Vagina (tissue), 2 donors: ENCODE data around the gene NPRL2. TPM values are rescaled to one million over a fixed set of nuclear protein-coding genes. Genes with fewer than 3 reads are reported as not detected.

Source experiments
- DNase-seq, 2 donors: peaks; one replicate each; pipeline ENCODE4 v3.0.0-alpha.2; 2017; ENCODE audit errors: extremely low spot score in 2 of 2
- H3K27ac ChIP-seq: fragments of 200-600 bp; sonication (generic); one replicate; pipeline ENCODE4 v1.5.1; 2019
- H3K27me3 ChIP-seq: fragments of 200-600 bp; sonication (generic); one replicate; pipeline ENCODE4 v1.5.1; 2019
- H3K36me3 ChIP-seq, 2 donors: fragments of 200-600 bp; sonication (generic); one replicate each; pipeline ENCODE4 v1.5.1; 2017 to 2019
- H3K4me1 ChIP-seq: fragments of 200-600 bp; sonication (generic); one replicate; pipeline ENCODE4 v1.5.1; 2019
- H3K4me3 ChIP-seq, 2 donors: fragments of 200-600 bp; sonication (generic); 1 replicate in 1 of 2; 2 replicates in 1 of 2; pipeline ENCODE4 v1.5.1; 2016 to 2019
- H3K9me3 ChIP-seq: fragments of 200-600 bp; sonication (generic); one replicate; pipeline ENCODE4 v1.5.1; 2019
- POLR2A ChIP-seq, 2 donors: fragments of 450-650 bp; IDR thresholded peaks; one replicate each; pipeline ENCODE4 v1.6.1; 2017; ENCODE audit warnings: antibody characterized with exemption in 2 of 2, mild to moderate bottlenecking in 2 of 2, moderate library complexity in 2 of 2
- POLR2AphosphoS5 ChIP-seq, 2 donors: sonication (generic); formaldehyde crosslinking; IDR thresholded peaks; one replicate each; pipeline ENCODE4 v1.9.0; 2017; ENCODE audit warnings: antibody characterized with exemption in 2 of 2, mild to moderate bottlenecking in 2 of 2, low read depth in 1 of 2; ENCODE audit not compliant: insufficient read depth in 1 of 2
- intact Hi-C: fragments of 100-400 bp; cut with DNase I; formaldehyde crosslinking; loops from one replicate; pipeline ENCODE4 v1.15.1; 2023
- total RNA-seq: library from RNA; depleted of rRNA; stranded (reverse); fragments of >200 nt; gene quantifications from one replicate; pipeline ENCODE4 v1.2.3, GENCODE V29; 2016
- TF ChIP-seq, protein P1 (sequence below), 3 experiments: fragments of 450-650 bp in 2 of 3; fragments of 200-600 bp in 1 of 3; sonication (generic) in 1 of 3; IDR thresholded peaks; one replicate each; pipeline ENCODE4 v1.5.1; 2017 to 2019; ENCODE audit warnings: antibody characterized with exemption in 3 of 3, mild to moderate bottlenecking in 2 of 3, moderate library complexity in 2 of 3

The NPRL2 gene
- total RNA-seq, 1 donor from 2014 or later: 17.2 TPM

GRCh38 chr3:50352781-50353180 is 2.2 kb upstream of the NPRL2 start:
- TF ChIP-seq, protein P1, sequence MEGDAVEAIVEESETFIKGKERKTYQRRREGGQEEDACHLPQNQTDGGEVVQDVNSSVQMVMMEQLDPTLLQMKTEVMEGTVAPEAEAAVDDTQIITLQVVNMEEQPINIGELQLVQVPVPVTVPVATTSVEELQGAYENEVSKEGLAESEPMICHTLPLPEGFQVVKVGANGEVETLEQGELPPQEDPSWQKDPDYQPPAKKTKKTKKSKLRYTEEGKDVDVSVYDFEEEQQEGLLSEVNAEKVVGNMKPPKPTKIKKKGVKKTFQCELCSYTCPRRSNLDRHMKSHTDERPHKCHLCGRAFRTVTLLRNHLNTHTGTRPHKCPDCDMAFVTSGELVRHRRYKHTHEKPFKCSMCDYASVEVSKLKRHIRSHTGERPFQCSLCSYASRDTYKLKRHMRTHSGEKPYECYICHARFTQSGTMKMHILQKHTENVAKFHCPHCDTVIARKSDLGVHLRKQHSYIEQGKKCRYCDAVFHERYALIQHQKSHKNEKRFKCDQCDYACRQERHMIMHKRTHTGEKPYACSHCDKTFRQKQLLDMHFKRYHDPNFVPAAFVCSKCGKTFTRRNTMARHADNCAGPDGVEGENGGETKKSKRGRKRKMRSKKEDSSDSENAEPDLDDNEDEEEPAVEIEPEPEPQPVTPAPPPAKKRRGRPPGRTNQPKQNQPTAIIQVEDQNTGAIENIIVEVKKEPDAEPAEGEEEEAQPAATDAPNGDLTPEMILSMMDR (IDR thresholded peaks at IDR 0.05): no peak
- TF ChIP-seq POLR2AphosphoS5 (IDR thresholded peaks at IDR 0.05; ENCODE audit: insufficient read depth in 1 of 2, low read depth in 1 of 2) (no peak), POLR2A (IDR thresholded peaks at IDR 0.05) (no peak)
- no peaks in the 10 kb centered on the region for H3K27me3 ChIP-seq
- H3K27ac ChIP-seq: no peak overlapping the region
- H3K4me3 ChIP-seq: no peak overlapping the region
- peaks cover 0 to 31% of the 10 kb centered on the region in 2 donors for H3K36me3 ChIP-seq
- H3K4me1 ChIP-seq: peaks cover 58% of the 10 kb centered on the region
- H3K9me3 ChIP-seq: no peaks in the 10 kb centered on the region
- intact Hi-C loops: no loop called here
- no peak for DNase-seq

DNA sequence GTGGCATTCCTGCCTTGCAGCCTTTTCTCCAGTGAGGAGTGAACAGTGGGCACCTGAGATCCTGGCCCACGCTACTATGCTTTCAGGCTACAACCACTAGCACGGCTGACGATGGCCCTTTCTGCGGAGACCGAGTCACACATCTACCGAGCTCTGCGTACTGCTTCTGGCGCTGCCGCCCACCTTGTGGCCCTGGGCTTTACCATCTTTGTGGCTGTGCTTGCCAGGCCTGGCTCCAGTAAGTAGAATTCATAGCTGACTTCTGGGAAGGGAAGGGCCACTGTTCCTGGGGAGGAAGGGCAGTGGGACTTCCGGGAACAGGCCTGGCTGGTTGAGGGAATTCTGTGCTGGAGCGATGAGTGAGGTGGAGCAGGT is 735 bp upstream of the NPRL2 start:
- Histone ChIP-seq H3K27ac (peak overlapping the region; percentile 90), H3K36me3 (peaks cover 0 to 31% of the 10 kb centered on the region in 2 donors), H3K4me3 (peak overlapping the region; percentile 59 to 60), H3K9me3 (no peaks in the 10 kb centered on the region), H3K4me1 (peaks cover 43% of the 10 kb centered on the region), H3K27me3 (no peaks in the 10 kb centered on the region)
- no peak for DNase-seq
- TF ChIP-seq POLR2A (IDR thresholded peaks at IDR 0.05): no peak
- TF ChIP-seq, protein P1 (IDR thresholded peaks at IDR 0.05): no peak
- no peak for TF ChIP-seq POLR2AphosphoS5 (IDR thresholded peaks at IDR 0.05; ENCODE audit: insufficient read depth in 1 of 2, low read depth in 1 of 2)
- intact Hi-C loops: no loop called here

DNA sequence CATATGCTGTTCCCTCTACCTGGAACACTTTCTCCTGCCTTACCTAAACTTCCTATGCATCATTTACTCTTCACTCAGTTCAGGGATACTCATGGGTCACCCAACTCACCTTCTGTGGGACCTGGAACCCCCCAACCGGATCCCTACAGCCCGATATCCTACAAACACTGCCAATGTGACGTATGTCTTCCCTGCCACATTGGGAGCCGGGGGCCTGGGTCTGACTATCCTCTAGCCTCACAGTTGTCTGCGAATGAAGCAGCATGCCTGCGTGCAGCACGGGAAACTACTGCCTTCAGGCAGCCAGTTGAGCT is 405 bp downstream of the NPRL2 start:
- Histone ChIP-seq H3K27ac (peak overlapping the region; percentile 90), H3K36me3 (peaks cover 0 to 27% of the 10 kb centered on the region in 2 donors), H3K9me3 (no peaks in the 10 kb centered on the region), H3K4me1 (peaks cover 43% of the 10 kb centered on the region), H3K27me3 (no peaks in the 10 kb centered on the region), H3K4me3 (peak overlapping the region; percentile 59 to 60)
- TF ChIP-seq POLR2A (IDR thresholded peaks at IDR 0.05): no peak
- no peak for TF ChIP-seq POLR2AphosphoS5 (IDR thresholded peaks at IDR 0.05; ENCODE audit: insufficient read depth in 1 of 2, low read depth in 1 of 2)
- TF ChIP-seq, protein P1 (IDR thresholded peaks at IDR 0.05): no peak
- intact Hi-C loops: no loop called here
- DNase-seq: no peak

GRCh38 chr3:50347187-50347813 is 3.3 kb downstream of the NPRL2 start:
- Histone ChIP-seq H3K4me3 (no peak overlapping the region), H3K4me1 (peaks cover 41% of the 10 kb centered on the region), H3K36me3 (peaks cover 0 to 8% of the 10 kb centered on the region in 2 donors), H3K27ac (no peak overlapping the region), H3K9me3 (no peaks in the 10 kb centered on the region), H3K27me3 (no peaks in the 10 kb centered on the region)
- TF ChIP-seq, protein P1 (IDR thresholded peaks at IDR 0.05): peak in 1 of 3 experiments; percentile 28
- TF ChIP-seq POLR2AphosphoS5 (IDR thresholded peaks at IDR 0.05; ENCODE audit: insufficient read depth in 1 of 2, low read depth in 1 of 2) (no peak), POLR2A (IDR thresholded peaks at IDR 0.05) (no peak)
- no peak for DNase-seq
- intact Hi-C loops: no loop called here

DNA sequence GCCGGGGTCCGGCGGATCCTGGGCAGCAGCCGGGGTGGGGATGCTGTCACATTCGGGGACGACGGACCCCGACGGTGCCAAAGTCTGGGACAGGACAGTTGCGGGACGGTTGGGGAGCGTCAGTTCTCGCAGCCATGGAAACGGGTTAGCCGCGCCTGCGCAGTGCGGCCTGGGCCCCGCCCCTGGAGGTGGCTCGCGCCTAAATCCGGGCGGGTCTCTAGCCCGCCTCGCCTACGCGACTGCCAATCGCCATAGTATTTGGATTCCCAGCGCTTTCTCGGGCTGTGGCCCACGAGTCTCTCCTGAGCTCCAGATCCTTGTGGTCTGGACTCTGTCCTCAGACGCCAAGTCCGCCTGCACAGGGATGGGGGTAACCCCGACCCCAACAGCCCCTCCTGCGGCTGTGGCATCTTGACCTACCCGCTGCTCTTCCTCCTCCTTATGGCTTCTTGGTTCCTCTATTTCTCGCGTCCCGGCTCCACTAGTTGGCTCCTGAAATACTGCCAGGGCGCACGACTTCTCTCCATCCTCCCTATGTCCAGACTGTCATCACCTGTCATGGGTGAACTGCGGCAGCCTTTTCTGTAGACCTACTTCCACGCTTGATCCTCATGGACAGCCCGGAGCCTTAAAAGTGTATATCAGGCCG is 4.9 kb downstream of the NPRL2 start, which contains the start of gene ZMYND10:
Gene ZMYND10, minus strand, starts transcription at position 147 of the 649 bp plus-strand sequence. CDS start 153 bp downstream, outside the sequence.
- intact Hi-C loops: no loop called here
- Histone ChIP-seq H3K4me1 (peaks cover 42% of the 10 kb centered on the region), H3K27me3 (no peaks in the 10 kb centered on the region), H3K36me3 (peaks cover 0 to 8% of the 10 kb centered on the region in 2 donors), H3K9me3 (no peaks in the 10 kb centered on the region), H3K27ac (no peak within 1 kb of the TSS), H3K4me3 (peak within 1 kb of the TSS; percentile 32 to 47)
- no peak for DNase-seq
- TF ChIP-seq POLR2AphosphoS5 (IDR thresholded peaks at IDR 0.05; ENCODE audit: insufficient read depth in 1 of 2, low read depth in 1 of 2): no peak
- TF ChIP-seq, protein P1 (IDR thresholded peaks at IDR 0.05): no peak
- no peak for TF ChIP-seq POLR2A (IDR thresholded peaks at IDR 0.05)
